Measurements from ENCODE around the gene PROK2. TPM values are rescaled to one million over a fixed set of nuclear protein-coding genes. Genes with fewer than 3 reads are reported as not detected.

PROK2 gene
- total RNA-seq, 6 experiments from 2014 or later = 0.31 to 0.78 (median 0.47) TPM

DNA sequence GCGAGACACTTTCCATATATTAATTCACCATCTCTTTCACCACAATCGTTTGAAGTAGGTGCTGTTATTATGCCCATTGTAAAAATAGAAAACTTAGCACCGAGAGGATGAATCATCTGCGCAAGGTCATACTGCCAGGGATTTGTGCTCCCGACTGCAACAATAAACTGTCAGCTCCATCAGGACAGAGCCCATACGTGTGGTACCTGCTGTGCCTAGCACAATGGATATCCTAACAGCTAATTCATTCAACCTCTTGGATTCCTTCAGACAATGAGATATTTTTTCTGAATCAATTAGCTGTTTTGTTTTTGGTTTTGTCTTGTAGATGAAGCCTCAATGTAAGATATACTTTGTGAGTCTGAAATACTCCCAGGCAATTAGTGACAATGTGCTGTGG lies 32.3 kb upstream of the PROK2 start:
- H3K27ac ChIP-seq = no peak overlapping the region
- H3K9me3 ChIP-seq = no peaks in the 10 kb centered on the region
- DNase-seq = no peak
- ATAC-seq = no peak
- WGBS (ENCODE audit: insufficient coverage, low coverage, low lambda C conversion rate, missing lambda C conversion rate) = 75% methylated on average over 6 of the region's 6 CpGs
- no peaks in the 10 kb centered on the region for H3K27me3 ChIP-seq
- no peak for TF ChIP-seq POLR2A (IDR thresholded peaks at IDR 0.05)
- TF ChIP-seq, protein P1, sequence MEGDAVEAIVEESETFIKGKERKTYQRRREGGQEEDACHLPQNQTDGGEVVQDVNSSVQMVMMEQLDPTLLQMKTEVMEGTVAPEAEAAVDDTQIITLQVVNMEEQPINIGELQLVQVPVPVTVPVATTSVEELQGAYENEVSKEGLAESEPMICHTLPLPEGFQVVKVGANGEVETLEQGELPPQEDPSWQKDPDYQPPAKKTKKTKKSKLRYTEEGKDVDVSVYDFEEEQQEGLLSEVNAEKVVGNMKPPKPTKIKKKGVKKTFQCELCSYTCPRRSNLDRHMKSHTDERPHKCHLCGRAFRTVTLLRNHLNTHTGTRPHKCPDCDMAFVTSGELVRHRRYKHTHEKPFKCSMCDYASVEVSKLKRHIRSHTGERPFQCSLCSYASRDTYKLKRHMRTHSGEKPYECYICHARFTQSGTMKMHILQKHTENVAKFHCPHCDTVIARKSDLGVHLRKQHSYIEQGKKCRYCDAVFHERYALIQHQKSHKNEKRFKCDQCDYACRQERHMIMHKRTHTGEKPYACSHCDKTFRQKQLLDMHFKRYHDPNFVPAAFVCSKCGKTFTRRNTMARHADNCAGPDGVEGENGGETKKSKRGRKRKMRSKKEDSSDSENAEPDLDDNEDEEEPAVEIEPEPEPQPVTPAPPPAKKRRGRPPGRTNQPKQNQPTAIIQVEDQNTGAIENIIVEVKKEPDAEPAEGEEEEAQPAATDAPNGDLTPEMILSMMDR (IDR thresholded peaks at IDR 0.05) = no peak
- intact Hi-C loops (cut with DNase I) = no loop called here
- no peaks in the 10 kb centered on the region for H3K36me3 ChIP-seq
- H3K4me1 ChIP-seq = no peaks in the 10 kb centered on the region
- H3K4me3 ChIP-seq = no peak overlapping the region

DNA sequence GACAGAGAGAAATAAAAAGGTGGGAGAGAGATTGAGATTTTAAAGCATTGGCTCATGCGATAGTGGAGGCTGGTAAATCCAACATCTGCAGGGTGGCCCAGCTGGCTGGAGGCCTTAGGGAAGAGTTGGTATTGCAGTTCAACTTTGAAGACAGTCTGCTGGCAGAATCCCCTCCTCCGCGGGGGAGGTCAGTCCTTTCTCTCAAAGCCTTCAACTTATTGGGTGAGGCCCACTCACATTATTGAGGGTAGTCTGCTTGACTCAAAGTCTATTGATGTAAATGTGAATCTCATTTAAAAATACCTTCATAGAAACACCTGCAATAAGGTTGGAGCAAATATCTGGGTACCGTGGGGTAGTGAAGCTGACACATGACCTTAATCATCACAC lies 31.8 kb upstream of the PROK2 start:
- intact Hi-C loops (cut with DNase I) = no loop called here
- Histone ChIP-seq H3K9me3 (no peaks in the 10 kb centered on the region), H3K36me3 (no peaks in the 10 kb centered on the region), H3K4me3 (no peak overlapping the region), H3K27me3 (no peaks in the 10 kb centered on the region), H3K4me1 (no peaks in the 10 kb centered on the region), H3K27ac (no peak overlapping the region)
- WGBS (ENCODE audit: insufficient coverage, low coverage, low lambda C conversion rate, missing lambda C conversion rate) = 66% methylated on average over 3 of the region's 4 CpGs
- TF ChIP-seq, protein P1 (IDR thresholded peaks at IDR 0.05) = no peak
- DNase-seq (no peak), ATAC-seq (no peak)

DNA sequence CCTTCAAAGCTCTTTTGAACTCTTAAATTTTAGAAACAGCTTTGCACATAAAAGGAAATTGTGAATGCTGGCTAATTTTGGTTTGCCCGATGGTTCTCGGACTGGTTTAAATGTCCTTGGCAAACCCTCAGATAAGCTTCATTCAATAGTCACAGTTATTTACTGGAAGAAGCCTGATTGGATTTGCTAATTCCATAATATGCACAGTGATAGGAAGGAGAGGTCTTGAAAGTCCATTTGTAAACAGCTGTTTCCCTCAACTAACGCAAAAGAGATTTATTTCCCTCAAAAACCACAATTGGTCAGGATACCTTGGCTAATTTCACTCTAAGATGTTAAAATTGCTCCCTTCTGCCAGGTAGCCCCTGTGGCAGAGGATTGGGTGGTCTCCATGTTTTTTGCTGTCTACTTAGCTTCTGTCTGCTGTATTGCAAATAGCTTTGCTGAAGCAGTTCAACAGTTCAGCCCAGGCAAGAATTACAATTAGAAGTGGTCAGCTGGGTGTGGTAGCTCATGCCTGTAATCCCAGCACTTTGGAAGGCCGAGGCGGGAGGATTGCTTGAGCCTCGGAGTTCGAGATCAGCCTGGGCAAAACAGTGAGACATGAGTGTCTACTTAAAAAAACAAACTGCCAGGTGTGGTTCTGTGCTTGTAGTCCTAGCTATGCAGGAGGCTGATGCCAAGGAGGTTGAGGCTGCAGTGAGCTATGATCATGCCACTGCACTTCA lies 30.6 kb upstream of the PROK2 start:
- DNase-seq (no peak), ATAC-seq (no peak)
- intact Hi-C loops (cut with DNase I) = no loop called here
- Histone ChIP-seq H3K4me3 (no peak overlapping the region), H3K27ac (no peak overlapping the region), H3K4me1 (no peaks in the 10 kb centered on the region), H3K27me3 (no peaks in the 10 kb centered on the region), H3K36me3 (no peaks in the 10 kb centered on the region), H3K9me3 (no peaks in the 10 kb centered on the region)
- TF ChIP-seq, protein P1 (IDR thresholded peaks at IDR 0.05) = no peak
- no peak for TF ChIP-seq POLR2A (IDR thresholded peaks at IDR 0.05)
- WGBS (ENCODE audit: insufficient coverage, low coverage, low lambda C conversion rate, missing lambda C conversion rate) = 71% methylated on average over 7 of the region's 7 CpGs

DNA sequence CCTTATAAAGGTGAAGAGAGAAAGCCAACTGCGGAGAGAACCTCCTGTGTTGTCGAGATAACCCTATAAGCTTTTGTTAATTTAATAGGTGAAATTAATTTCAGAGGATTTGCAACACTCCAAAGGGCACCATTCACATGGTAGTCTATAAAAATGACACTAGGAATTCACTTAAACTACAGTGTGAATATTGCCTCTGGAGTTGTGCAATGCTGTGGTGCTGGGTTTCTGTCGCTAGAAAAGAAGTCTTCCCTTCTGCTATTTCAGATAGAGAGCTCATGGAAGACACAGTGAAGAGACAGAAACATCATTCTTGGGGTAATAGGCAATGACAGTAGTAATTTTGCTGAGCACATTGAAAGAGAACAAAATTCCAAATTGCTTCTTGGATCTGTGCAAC lies 28.8 kb upstream of the PROK2 start:
- H3K27me3 ChIP-seq = no peaks in the 10 kb centered on the region
- 75% methylated on average over 3 of the region's 3 CpGs for WGBS (ENCODE audit: insufficient coverage, low coverage, low lambda C conversion rate, missing lambda C conversion rate)
- DNase-seq (no peak), ATAC-seq (no peak)
- no peaks in the 10 kb centered on the region for H3K36me3 ChIP-seq
- no peak overlapping the region for H3K27ac ChIP-seq
- H3K9me3 ChIP-seq = no peaks in the 10 kb centered on the region
- no peak overlapping the region for H3K4me3 ChIP-seq
- TF ChIP-seq POLR2A (IDR thresholded peaks at IDR 0.05) = no peak
- TF ChIP-seq, protein P1 (IDR thresholded peaks at IDR 0.05) = no peak
- no peaks in the 10 kb centered on the region for H3K4me1 ChIP-seq
- intact Hi-C loops (cut with DNase I) = no loop called here

All from right lobe of liver (tissue), 6 donors.